Measurements from ENCODE around the gene COBLL1. TPM values are rescaled to one million over a fixed set of nuclear protein-coding genes. Genes with fewer than 3 reads are reported as not detected.
A peak's percentile ranks its signal among the peaks of the same experiment; 100 is the strongest.
"Not testable (repeated sequence)": the region's sequence is repeated elsewhere in the genome, so short reads cannot be mapped to it uniquely, and the experiment has no call there.

COBLL1 gene
- total RNA-seq, 1 donor from 2014 or later: 28.2 TPM

DNA sequence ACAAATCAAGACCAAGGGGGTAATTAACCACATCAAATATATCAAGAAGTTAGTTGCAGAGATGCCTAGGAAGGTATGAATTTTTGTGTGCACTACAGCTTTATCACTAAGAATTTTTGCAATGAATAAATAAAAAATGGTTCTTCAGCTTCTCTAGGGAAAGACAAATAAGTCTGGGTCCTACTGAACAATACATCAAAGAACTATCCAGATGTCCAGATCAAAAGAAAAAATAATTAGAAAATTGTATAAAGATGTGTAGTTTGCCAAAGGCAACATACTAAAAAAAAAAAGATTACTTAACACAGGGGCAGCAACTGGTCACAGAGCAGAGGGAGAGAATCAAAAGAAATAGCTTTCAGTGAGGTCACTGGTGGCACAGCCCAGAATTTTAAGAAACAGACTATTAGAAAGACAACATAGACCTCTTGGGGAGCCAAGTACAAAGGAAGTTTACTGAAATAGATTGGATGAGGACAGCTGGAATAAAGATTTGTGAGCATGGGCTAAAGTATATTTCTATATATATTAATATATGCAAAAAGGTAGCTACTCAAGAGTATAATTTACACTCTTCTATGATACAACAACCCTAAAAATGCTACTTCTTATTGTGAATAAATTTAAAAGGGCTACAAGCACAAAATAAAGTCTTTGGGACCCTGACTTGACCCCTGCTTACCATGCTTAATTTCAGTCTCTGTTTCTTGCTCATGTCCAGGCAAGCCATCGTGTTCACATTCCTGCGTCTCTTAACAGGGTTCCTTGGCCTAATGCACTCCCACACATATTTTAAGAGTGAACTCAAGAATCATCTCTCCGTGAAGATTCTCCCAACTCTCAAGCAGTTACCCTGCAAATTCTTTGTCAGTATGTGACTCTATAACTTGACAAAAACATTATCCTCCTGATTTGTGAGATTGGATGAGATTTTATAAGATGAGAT, 121.4 kb downstream of the COBLL1 start:
- DNase-seq (ENCODE audit: extremely low spot score, unreplicated experiment): no peak
- peak overlapping the region; percentile 69 for H3K4me3 Mint-ChIP-seq
- H3K36me3 Mint-ChIP-seq: peaks cover 4% of the 10 kb centered on the region
- TF ChIP-seq, protein P1, sequence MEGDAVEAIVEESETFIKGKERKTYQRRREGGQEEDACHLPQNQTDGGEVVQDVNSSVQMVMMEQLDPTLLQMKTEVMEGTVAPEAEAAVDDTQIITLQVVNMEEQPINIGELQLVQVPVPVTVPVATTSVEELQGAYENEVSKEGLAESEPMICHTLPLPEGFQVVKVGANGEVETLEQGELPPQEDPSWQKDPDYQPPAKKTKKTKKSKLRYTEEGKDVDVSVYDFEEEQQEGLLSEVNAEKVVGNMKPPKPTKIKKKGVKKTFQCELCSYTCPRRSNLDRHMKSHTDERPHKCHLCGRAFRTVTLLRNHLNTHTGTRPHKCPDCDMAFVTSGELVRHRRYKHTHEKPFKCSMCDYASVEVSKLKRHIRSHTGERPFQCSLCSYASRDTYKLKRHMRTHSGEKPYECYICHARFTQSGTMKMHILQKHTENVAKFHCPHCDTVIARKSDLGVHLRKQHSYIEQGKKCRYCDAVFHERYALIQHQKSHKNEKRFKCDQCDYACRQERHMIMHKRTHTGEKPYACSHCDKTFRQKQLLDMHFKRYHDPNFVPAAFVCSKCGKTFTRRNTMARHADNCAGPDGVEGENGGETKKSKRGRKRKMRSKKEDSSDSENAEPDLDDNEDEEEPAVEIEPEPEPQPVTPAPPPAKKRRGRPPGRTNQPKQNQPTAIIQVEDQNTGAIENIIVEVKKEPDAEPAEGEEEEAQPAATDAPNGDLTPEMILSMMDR (conservative IDR thresholded peaks at IDR 0.05): no peak
- no peaks in the 10 kb centered on the region for H3K9me3 Mint-ChIP-seq
- H3K4me1 Mint-ChIP-seq (ENCODE audit: unreplicated experiment): peaks cover 39% of the 10 kb centered on the region
- H3K27ac Mint-ChIP-seq: peak overlapping the region; percentile 76
- no peaks in the 10 kb centered on the region for H3K27me3 Mint-ChIP-seq

DNA sequence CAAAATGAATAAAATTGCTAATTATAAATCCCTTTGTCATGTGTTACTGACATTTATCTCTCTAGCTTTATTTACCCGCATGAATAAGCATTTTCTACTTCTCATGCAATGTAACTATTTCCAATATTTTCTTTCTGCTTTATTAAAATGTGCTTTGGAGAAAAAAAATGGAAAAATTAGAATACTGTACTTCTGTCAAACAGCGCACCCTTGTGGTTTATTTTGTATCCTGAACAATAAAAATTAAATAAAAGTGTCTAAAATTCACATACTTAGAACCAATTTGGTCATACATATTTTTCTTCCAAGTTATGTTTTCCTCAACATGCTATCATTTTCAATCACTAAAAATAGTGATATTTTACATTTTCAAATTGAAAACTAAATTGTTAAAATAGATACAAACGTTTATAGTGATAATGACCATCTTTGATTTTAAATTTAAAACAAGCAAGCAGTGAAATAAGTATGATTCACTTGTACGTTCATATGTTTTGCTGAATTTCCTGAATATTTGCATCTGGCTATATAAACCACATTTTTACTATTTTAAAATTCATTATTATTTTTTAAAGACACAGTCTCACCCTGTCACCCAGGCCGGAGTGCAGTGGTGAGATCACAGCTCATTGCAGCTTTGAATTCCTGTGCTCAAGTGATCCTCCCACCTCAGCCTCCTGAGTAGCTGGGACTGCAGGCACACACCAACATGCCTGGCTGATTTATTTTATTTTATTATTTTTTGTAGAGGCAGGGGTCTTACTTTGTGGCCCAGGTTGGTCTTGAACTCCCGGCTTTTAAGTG, 124.4 kb downstream of the COBLL1 start:
- Mint-ChIP-seq H3K4me3 (no peak overlapping the region), H3K27ac (no peak overlapping the region), H3K9me3 (no peaks in the 10 kb centered on the region), H3K4me1 (ENCODE audit: unreplicated experiment) (peaks cover 46% of the 10 kb centered on the region), H3K27me3 (no peaks in the 10 kb centered on the region), H3K36me3 (peaks cover 4% of the 10 kb centered on the region)
- TF ChIP-seq, protein P1 (conservative IDR thresholded peaks at IDR 0.05): peak; percentile 88
- DNase-seq (ENCODE audit: extremely low spot score, unreplicated experiment): no peak

DNA sequence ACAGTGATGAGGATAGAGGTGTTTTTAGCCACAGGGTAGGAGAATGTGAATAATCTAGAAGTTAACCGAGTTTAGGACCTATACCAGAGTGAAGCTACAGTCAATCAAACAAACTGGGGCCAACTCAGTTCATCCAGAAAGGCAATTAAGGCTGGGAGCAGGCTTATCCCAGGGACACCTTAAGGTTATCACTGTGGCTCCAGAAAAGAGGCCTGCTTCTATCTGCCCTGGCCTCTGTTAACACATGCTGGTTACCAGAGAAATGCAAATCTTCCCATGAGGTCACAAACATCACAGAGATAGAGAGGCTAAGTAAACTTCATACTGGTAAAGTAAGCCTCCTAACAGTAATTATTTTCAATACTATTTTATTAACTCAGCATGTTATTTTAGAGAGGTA, 127.2 kb downstream of the COBLL1 start:
- TF ChIP-seq, protein P1 (conservative IDR thresholded peaks at IDR 0.05): no peak
- Mint-ChIP-seq H3K27ac (no peak overlapping the region), H3K4me3 (no peak overlapping the region), H3K27me3 (no peaks in the 10 kb centered on the region), H3K36me3 (no peaks in the 10 kb centered on the region), H3K4me1 (ENCODE audit: unreplicated experiment) (peaks cover 26% of the 10 kb centered on the region), H3K9me3 (no peaks in the 10 kb centered on the region)
- no peak for DNase-seq (ENCODE audit: extremely low spot score, unreplicated experiment)

DNA sequence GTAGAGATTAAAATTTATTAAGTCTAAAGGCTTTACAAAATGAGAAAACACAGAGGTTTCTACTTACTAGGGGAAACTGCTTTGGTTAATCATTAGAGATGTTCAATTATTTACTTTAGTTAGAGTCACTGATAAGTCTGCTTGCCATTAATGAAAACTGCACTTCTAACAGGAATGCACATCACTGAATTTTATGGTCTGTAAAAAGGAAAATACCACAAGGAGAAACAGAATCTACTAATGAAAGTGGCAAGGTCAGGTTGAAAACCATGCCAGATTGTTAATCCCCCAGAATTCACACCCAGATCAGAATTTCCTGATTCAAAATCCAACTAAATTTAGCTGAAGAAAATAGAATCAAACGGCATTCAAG, 129.9 kb downstream of the COBLL1 start:
- Mint-ChIP-seq H3K27me3 (no peaks in the 10 kb centered on the region), H3K9me3 (no peaks in the 10 kb centered on the region), H3K4me1 (ENCODE audit: unreplicated experiment) (peaks cover 22% of the 10 kb centered on the region), H3K36me3 (peaks cover 4% of the 10 kb centered on the region), H3K4me3 (peak overlapping the region; percentile 54), H3K27ac (peak overlapping the region; percentile 73)
- no peak for DNase-seq (ENCODE audit: extremely low spot score, unreplicated experiment)
- TF ChIP-seq, protein P1 (conservative IDR thresholded peaks at IDR 0.05): no peak

DNA sequence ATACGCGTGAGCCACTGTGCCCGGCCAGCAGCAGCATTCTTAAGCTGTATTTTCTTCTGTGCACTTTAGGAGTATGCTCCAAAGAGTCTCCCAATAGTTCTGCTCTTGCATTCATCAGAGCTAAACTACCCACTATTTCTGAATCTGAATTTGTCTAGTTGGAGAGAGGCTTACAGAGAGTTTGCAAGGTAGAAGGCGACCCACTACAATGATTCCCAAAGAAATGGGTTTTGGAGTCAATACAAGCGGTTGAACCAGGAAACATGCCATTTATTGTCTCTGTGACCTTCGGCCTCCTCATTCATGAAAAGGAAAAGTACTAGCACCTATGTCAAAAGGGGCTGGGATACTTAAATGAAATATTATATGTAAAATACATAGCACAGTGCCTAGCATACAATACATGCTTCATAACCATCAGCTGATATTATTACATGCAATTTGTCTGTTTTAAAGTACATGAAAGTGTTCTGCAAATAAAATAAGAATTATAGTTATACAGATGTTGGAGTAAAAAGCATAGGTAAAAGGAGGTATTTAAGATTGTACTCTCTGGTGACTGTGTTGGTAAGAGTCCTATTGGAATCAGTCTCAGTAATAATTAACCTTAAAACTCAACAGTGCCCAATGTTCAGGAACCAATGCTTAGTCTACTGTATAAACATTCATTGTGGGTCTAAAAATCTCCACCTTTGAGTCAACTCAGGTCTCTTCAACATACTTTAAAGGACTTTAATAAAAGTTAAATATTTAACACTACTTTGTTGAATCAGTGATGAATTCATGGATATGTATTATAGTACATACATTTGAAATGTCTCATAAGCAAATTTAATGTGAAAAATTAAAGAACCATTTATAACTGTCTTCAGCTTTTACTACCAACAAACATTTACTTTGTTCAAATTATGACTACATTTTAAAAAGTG, 130.5 kb downstream of the COBLL1 start:
- TF ChIP-seq, protein P1 (conservative IDR thresholded peaks at IDR 0.05): no peak
- H3K4me1 Mint-ChIP-seq (ENCODE audit: unreplicated experiment): peaks cover 26% of the 10 kb centered on the region
- no peaks in the 10 kb centered on the region for H3K27me3 Mint-ChIP-seq
- no peak for DNase-seq (ENCODE audit: extremely low spot score, unreplicated experiment)
- H3K27ac Mint-ChIP-seq: peak overlapping the region; percentile 73
- H3K9me3 Mint-ChIP-seq: no peaks in the 10 kb centered on the region
- H3K4me3 Mint-ChIP-seq: peak overlapping the region; percentile 54
- H3K36me3 Mint-ChIP-seq: peaks cover 10% of the 10 kb centered on the region

DNA sequence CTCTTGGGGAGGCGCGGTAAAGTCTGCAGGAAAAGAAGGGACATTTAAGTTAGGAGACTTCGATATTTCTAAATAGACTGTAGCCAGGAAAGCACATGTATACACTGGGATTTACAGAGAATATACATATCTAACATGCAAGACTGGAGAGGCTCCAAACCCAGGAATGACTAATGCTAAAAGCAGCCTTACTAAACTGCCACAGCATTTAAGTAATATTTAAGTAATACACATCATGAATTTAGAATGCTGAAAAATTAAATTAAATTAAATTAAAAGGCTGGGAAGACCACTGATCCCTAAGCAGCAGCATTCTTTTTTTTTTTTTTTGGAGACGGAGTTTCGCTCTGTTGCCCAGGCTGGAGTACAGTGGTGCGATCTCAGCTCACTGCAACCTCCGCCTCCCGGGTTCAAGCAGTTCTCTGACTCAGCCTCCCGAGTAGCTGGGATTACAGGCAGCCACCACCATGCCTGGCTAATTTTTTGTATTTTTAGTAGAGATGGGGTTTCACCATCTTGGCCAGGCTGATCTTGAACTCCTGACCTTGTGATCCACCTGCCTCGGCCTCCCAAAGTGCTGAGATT, 131.3 kb downstream of the COBLL1 start:
- H3K27me3 Mint-ChIP-seq; DNase-seq (ENCODE audit: extremely low spot score, unreplicated experiment): not testable (repeated sequence)
- H3K27ac Mint-ChIP-seq: peak overlapping the region; percentile 73

More for the DNA sequence above, 131.3 kb downstream of the COBLL1 start:
- H3K9me3 Mint-ChIP-seq, H3K36me3 Mint-ChIP-seq, H3K4me3 Mint-ChIP-seq: not testable (repeated sequence)
- H3K4me1 Mint-ChIP-seq (ENCODE audit: unreplicated experiment): peaks cover 21% of the 10 kb centered on the region
